Osteocyte (in vitro differentiated cells): ENCODE data around the gene ATP2A3. TPM values are rescaled to one million over a fixed set of nuclear protein-coding genes. Genes with fewer than 3 reads are reported as not detected.

ENCODE experiments used
- DNase-seq: peaks from one replicate; pipeline ENCODE4 v3.0.0; 2021; ENCODE audit warnings: mixed read lengths; ENCODE audit not compliant: unreplicated experiment; ENCODE audit errors: extremely low spot score
- H3K27ac Mint-ChIP-seq: one replicate; pipeline ENCODE4 v1.8.0; 2021; ENCODE audit warnings: mild to moderate bottlenecking, mixed read lengths; ENCODE audit not compliant: unreplicated experiment
- H3K27me3 Mint-ChIP-seq: one replicate; pipeline ENCODE4 v1.8.0; 2021; ENCODE audit warnings: mixed read lengths; ENCODE audit not compliant: unreplicated experiment
- H3K36me3 Mint-ChIP-seq: one replicate; pipeline ENCODE4 v1.8.0; 2021; ENCODE audit warnings: mixed read lengths; ENCODE audit not compliant: unreplicated experiment
- H3K4me1 Mint-ChIP-seq: one replicate; pipeline ENCODE4 v1.8.0; 2021; ENCODE audit warnings: mixed read lengths; ENCODE audit not compliant: unreplicated experiment
- H3K4me3 Mint-ChIP-seq: one replicate; pipeline ENCODE4 v1.8.0; 2021; ENCODE audit warnings: mild to moderate bottlenecking, moderate library complexity, mixed read lengths; ENCODE audit not compliant: unreplicated experiment
- H3K9me3 Mint-ChIP-seq: one replicate; pipeline ENCODE4 v1.8.0; 2021; ENCODE audit warnings: mixed read lengths; ENCODE audit not compliant: unreplicated experiment
- CTCF ChIP-seq: fragments of 200-600 bp; sonication (generic); IDR thresholded peaks from 2 replicates; pipeline ENCODE4 v1.5.0; 2021; ENCODE audit warnings: antibody characterized with exemption, mild to moderate bottlenecking, moderate library complexity
- total RNA-seq: library from RNA; stranded (reverse); gene quantifications from 2 replicates; pipeline ENCODE4 v1.2.1, GENCODE V29; 2021

ATP2A3 gene
- total RNA-seq, 1 donor from 2014 or later, result not detected

DNA sequence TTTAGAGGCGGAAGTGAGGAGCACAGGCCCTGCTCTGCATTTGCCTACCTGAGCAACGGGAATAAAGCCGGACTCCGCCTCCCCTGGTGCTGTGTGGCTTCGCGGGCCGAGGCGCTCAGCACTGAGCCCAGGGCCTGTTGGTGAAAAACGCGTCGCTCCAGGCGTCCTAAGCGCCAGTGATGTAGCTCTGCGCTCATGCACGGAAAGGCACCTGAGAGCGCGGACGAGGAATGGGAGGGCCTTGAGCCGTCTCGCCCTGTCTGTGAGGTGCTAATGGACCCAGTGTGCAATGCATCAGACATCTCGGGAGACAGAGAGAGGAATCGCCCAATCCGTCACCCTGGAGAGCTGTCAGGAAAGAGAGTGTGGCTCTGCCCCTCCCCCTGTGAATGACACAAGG, 17.2 kb upstream of the ATP2A3 start:
- Mint-ChIP-seq H3K27me3 (peaks cover 4% of the 10 kb centered on the region), H3K4me3 (no peak overlapping the region), H3K36me3 (no peaks in the 10 kb centered on the region), H3K27ac (no peak overlapping the region), H3K4me1 (peaks cover 7% of the 10 kb centered on the region), H3K9me3 (peaks cover 7% of the 10 kb centered on the region)
- no peak for DNase-seq
- TF ChIP-seq CTCF, result no peak

DNA sequence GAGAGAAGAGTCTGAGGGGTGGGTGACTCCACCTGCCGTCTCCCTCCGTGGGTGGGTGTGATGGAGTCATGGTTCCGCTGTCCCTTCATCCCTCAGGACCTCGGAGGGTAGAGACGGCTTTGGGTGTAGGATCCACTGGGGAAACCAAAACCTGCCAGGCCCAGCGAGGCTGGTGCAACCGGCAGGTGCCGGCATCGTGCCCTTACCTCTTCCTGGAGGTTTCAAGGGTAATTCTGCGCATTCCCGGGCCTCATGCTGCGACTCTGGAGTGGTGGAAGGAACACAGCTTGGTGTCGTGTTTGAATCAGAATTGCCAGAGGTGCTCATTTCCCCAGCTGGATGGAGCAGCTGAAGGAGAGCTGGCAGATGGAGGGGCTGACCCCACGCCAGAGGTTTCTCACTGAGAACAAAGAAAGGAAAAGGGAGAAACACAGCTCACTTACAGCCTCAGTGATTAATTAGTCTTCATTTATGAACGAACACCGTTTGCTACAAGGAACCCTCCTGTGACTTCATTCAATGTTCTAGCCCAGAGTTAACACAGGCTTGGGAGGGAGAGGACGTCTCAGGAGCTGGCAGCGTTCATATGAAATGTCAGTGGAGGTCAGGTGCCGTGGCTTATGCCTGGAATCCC, 16.3 kb upstream of the ATP2A3 start:
- no peaks in the 10 kb centered on the region for H3K27me3 Mint-ChIP-seq
- peaks cover 7% of the 10 kb centered on the region for H3K4me1 Mint-ChIP-seq
- H3K27ac Mint-ChIP-seq, result no peak overlapping the region
- peaks cover 7% of the 10 kb centered on the region for H3K9me3 Mint-ChIP-seq
- H3K36me3 Mint-ChIP-seq, result no peaks in the 10 kb centered on the region
- H3K4me3 Mint-ChIP-seq, result no peak overlapping the region
- TF ChIP-seq CTCF, result no peak
- DNase-seq, result no peak

GRCh38 chr17:3979290-3979611, 15.0 kb upstream of the ATP2A3 start:
- DNase-seq, result no peak
- H3K4me1 Mint-ChIP-seq, result peaks cover 5% of the 10 kb centered on the region
- no peaks in the 10 kb centered on the region for H3K36me3 Mint-ChIP-seq
- peaks cover 12% of the 10 kb centered on the region for H3K9me3 Mint-ChIP-seq
- TF ChIP-seq CTCF, result no peak
- H3K27me3 Mint-ChIP-seq, result no peaks in the 10 kb centered on the region
- H3K4me3 Mint-ChIP-seq, result no peak overlapping the region
- H3K27ac Mint-ChIP-seq, result no peak overlapping the region

DNA sequence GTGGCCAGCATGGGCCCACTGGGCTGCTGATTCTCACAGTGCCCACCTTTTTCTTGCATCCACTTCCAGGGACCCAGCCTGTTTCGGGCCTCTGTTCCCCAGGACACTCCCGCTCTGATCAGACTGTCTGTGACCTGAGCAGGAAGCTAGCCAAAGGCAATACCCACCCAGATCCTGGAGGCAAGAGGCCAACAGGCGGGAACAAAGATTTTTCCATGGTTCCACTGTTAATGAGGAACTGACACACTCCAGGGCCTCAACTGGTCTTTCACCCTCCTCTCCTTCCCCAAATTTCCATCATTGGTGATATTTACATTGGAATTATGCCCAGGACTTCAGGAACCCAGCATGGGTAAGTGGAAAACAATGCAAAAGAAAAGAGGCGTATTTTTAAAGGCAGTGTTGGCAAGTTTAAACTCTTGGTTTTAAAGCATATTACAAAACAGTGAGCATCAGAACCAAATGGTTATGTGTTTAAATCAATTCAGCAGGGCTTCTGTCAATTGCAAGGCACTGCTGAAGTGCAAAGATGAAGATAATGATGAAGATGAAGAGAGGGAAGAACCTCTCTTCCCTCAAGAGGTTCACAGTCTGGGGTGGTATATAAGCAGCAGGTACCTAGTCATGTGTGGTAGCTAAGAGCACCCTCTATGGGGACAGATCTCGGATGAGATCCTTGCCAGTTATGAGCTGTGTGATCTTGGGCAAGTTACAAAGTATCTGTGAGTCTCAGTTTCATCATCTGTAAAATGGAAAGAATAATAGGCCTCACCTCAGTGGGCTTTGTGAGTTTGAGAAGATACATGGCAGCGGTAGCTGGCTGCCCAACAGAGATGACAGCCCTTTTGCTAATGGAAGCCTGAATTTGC, 14.4 kb upstream of the ATP2A3 start:
- DNase-seq, result no peak
- Mint-ChIP-seq H3K27ac (no peak overlapping the region), H3K9me3 (peaks cover 12% of the 10 kb centered on the region), H3K27me3 (no peaks in the 10 kb centered on the region), H3K36me3 (no peaks in the 10 kb centered on the region), H3K4me3 (no peak overlapping the region), H3K4me1 (peaks cover 5% of the 10 kb centered on the region)
- TF ChIP-seq CTCF, result no peak

DNA sequence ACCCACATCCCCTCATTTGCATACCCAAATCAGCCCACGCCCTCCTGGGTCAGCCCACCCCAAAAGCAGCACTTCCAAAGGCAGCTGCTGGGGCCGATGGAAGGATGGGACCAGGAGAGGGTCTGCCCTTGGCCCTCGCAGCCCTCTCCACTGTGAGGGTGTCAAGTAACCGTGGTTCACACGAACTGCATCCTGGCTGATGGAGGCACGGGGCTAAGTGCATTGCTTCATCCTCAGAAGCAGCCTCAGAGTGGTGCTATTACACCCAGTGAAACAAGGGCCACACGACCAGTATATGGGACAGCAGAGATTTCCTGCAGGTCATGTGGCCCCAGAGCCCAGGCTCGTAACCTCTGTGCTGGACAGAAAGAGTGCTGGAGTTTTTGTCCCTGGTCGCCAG, 13.2 kb upstream of the ATP2A3 start:
- no peak for TF ChIP-seq CTCF
- no peaks in the 10 kb centered on the region for H3K27me3 Mint-ChIP-seq
- peaks cover 5% of the 10 kb centered on the region for H3K4me1 Mint-ChIP-seq
- no peak for DNase-seq
- no peak overlapping the region for H3K4me3 Mint-ChIP-seq
- H3K36me3 Mint-ChIP-seq, result no peaks in the 10 kb centered on the region
- H3K9me3 Mint-ChIP-seq, result peaks cover 12% of the 10 kb centered on the region
- no peak overlapping the region for H3K27ac Mint-ChIP-seq
